IPS DF 4.7 (cell line): ENCODE results near the gene SCAP.

Experiments
- DNase-seq: peaks from one replicate; pipeline ENCODE4 v3.0.0-alpha.2; 2013; ENCODE audit warnings: low spot score; ENCODE audit errors: extremely low read depth

The SCAP gene

GRCh38 chr3:47366833-47367232 is 108.9 kb downstream of the SCAP start:
- DNase-seq = no peak

DNA sequence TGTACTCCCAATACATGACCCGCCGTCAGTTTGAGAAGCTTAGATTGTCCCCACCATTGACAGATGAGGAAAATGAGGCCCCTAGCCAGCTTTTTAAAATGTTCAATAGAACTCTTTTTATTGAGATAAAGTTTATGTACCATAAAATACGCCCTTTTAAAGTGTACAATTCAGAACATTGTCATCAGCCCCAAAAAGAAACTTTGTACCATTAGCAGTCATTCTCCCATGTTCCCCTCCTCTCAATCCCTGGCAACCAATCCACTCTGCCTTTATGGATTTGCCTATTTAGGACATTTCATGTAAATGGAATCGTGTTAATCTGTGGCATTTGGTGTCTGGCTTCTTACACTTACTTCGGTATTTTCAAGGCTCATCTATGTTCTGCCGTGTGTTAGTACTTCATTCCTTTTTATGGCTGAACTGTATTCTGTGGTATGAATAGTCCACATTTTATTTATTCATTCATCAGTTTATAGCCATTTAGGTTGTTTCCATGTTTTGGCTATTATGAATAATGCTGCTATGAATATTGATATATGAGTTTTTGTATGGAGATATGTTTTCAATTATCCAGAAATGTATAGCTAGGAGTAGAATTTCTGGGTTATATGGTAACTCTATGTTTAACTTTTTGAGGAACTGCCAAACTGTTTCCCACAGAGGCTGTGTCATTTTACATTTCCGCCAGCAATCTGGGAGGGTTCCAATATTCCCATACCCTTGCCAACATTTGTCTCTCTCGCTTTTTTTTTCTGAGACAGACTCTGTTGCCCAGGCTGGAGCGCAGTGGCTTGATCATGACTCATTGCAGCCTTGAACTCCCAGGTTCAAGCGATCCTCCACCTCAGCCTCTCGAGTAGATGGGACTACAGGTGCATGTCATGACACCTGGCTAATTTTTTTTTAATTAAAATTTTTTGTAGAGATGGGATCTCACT is 110.3 kb downstream of the SCAP start:
- no peak for DNase-seq
